ENCODE data around the gene RAPGEF1. TPM values are rescaled to one million over a fixed set of nuclear protein-coding genes. Genes with fewer than 3 reads are reported as not detected.
A peak's percentile ranks its signal among the peaks of the same experiment; 100 is the strongest.

The RAPGEF1 gene
- total RNA-seq, 2 experiments from 2014 or later, result 118 to 243 TPM

- no peaks in the 10 kb centered on the region for H3K9me3 ChIP-seq (ENCODE audit: low read length)
- H3K4me3 ChIP-seq (ENCODE audit: low read depth, low read length, poor library complexity, severe bottlenecking), result no peak overlapping the region
- no peaks in the 10 kb centered on the region for H3K4me1 ChIP-seq (ENCODE audit: insufficient read depth, low read length, poor library complexity, severe bottlenecking)
- no peak overlapping the region for H3K27ac ChIP-seq (ENCODE audit: low read depth, low read length, poor library complexity, severe bottlenecking)
- H3K36me3 ChIP-seq (ENCODE audit: insufficient read depth, low read length), result no peaks in the 10 kb centered on the region
- H3K9me2 ChIP-seq (ENCODE audit: insufficient read depth, low read length), result no peaks in the 10 kb centered on the region
- TF ChIP-seq EZH2phosphoT487 (IDR thresholded peaks at IDR 0.05; ENCODE audit: borderline replicate concordance, low read depth, low read length) (no peak), CTCF (conservative IDR thresholded peaks at IDR 0.05; ENCODE audit: low read length) (no peak)
- intact Hi-C loops (cut with micrococcal nuclease; ENCODE audit: unreplicated experiment), result loop anchor here (10.0 kb wide), 2 partner anchors 185 to 395 kb away; partner anchors contain the start of gene NTNG2
- ChIA-PET POLR2A (no interaction called here), CTCF (ENCODE audit: unreplicated experiment) (interaction anchor here (0.6 kb wide), 1 partner anchor 246 kb away, joined by 3 read pairs; no protein-coding TSS in a partner anchor)
- no peaks in the 10 kb centered on the region for H3K79me2 ChIP-seq (ENCODE audit: insufficient read depth, low read depth, low read length)
- no peak for DNase-seq (ENCODE audit: low spot score)
- no TSS peak for BruUV-seq (replicated peaks)
- H2AFZ ChIP-seq (ENCODE audit: low read length), result no peak overlapping the region
- no peak overlapping the region for H3K4me2 ChIP-seq (ENCODE audit: low read length)
- H4K20me1 ChIP-seq (ENCODE audit: insufficient read depth, low read length), result no peaks in the 10 kb centered on the region
Observed at GRCh38 chr9:131769361-131769760, 29.5 kb upstream of the RAPGEF1 start.

DNA sequence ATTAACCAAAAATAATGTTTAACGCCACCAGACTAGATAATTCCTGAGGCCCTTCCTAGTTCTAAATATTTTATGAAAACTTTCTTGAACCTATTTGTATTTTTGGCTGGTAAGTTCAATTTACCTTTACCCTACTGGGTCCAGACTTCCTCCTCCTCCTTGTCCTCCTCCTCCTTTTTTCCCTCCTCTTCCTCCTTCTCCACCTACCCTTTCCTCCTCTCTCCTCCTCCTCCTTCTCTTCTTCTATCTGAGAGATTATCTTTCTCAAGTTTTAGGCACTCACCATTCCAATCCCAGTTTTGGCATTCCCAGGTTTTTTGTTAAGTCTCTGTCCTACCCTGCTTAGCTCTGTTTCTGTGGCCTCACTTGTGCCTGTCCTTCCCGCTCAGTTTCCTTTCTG is 24.7 kb upstream of the RAPGEF1 start:
- no peak overlapping the region for H3K4me3 ChIP-seq (ENCODE audit: low read depth, low read length, poor library complexity, severe bottlenecking)
- ChIA-PET CTCF (ENCODE audit: unreplicated experiment) (no interaction called here), POLR2A (interaction anchor here (0.6 kb wide), 1 partner anchor 105 kb away, joined by 3 read pairs; no protein-coding TSS in a partner anchor)
- BruUV-seq (replicated peaks), result no TSS peak
- H3K36me3 ChIP-seq (ENCODE audit: insufficient read depth, low read length), result no peaks in the 10 kb centered on the region
- H2AFZ ChIP-seq (ENCODE audit: low read length), result no peak overlapping the region
- H3K9me3 ChIP-seq (ENCODE audit: low read length), result no peaks in the 10 kb centered on the region
- H3K9me2 ChIP-seq (ENCODE audit: insufficient read depth, low read length), result no peaks in the 10 kb centered on the region
- no peaks in the 10 kb centered on the region for H4K20me1 ChIP-seq (ENCODE audit: insufficient read depth, low read length)
- H3K4me1 ChIP-seq (ENCODE audit: insufficient read depth, low read length, poor library complexity, severe bottlenecking), result peaks cover under 1% of the 10 kb centered on the region
- H3K4me2 ChIP-seq (ENCODE audit: low read length), result no peak overlapping the region
- intact Hi-C loops (cut with micrococcal nuclease; ENCODE audit: unreplicated experiment), result loop anchor here (10.0 kb wide), 2 partner anchors 190 to 400 kb away; partner anchors contain the start of gene NTNG2
- no peak overlapping the region for H3K27ac ChIP-seq (ENCODE audit: low read depth, low read length, poor library complexity, severe bottlenecking)
- DNase-seq (ENCODE audit: low spot score), result no peak
- H3K79me2 ChIP-seq (ENCODE audit: insufficient read depth, low read depth, low read length), result no peaks in the 10 kb centered on the region
- no peak for TF ChIP-seq EZH2phosphoT487 (IDR thresholded peaks at IDR 0.05; ENCODE audit: borderline replicate concordance, low read depth, low read length)
- TF ChIP-seq CTCF (conservative IDR thresholded peaks at IDR 0.05; ENCODE audit: low read length), result no peak

- Histone ChIP-seq H3K79me2 (ENCODE audit: insufficient read depth, low read depth, low read length) (no peaks in the 10 kb centered on the region), H3K36me3 (ENCODE audit: insufficient read depth, low read length) (no peaks in the 10 kb centered on the region), H4K20me1 (ENCODE audit: insufficient read depth, low read length) (no peaks in the 10 kb centered on the region), H3K9me2 (ENCODE audit: insufficient read depth, low read length) (no peaks in the 10 kb centered on the region), H3K4me2 (ENCODE audit: low read length) (no peak overlapping the region), H3K4me1 (ENCODE audit: insufficient read depth, low read length, poor library complexity, severe bottlenecking) (peaks cover 21% of the 10 kb centered on the region), H2AFZ (ENCODE audit: low read length) (no peak overlapping the region), H3K27ac (ENCODE audit: low read depth, low read length, poor library complexity, severe bottlenecking) (no peak overlapping the region), H3K4me3 (ENCODE audit: low read depth, low read length, poor library complexity, severe bottlenecking) (no peak overlapping the region), H3K9me3 (ENCODE audit: low read length) (no peaks in the 10 kb centered on the region)
- intact Hi-C loops (cut with micrococcal nuclease; ENCODE audit: unreplicated experiment), result loop anchor here (1.0 to 10.0 kb wide), 4 partner anchors 192 to 490 kb away; partner anchors contain the start of gene NTNG2
- BruUV-seq (replicated peaks), result no TSS peak
- CTCF ChIA-PET (ENCODE audit: unreplicated experiment), result no interaction called here
- DNase-seq (ENCODE audit: low spot score), result peak; percentile 75
- POLR2A ChIA-PET, result interaction anchor here (1.1 kb wide), 1 partner anchor 899 kb away, joined by 3 read pairs; no protein-coding TSS in a partner anchor
- TF ChIP-seq CTCF (conservative IDR thresholded peaks at IDR 0.05; ENCODE audit: low read length) (peak; percentile 88), EZH2phosphoT487 (IDR thresholded peaks at IDR 0.05; ENCODE audit: borderline replicate concordance, low read depth, low read length) (no peak)
Observed at GRCh38 chr9:131762356-131762932, 22.6 kb upstream of the RAPGEF1 start.
